ENCODE results near the gene CDKN1B.

- TF ChIP-seq CTCF (IDR thresholded peaks at IDR 0.05) (no peak), EP300 (IDR thresholded peaks at IDR 0.05) (no peak)
These were observed 16.9 kb downstream of the CDKN1B start for GRCh38 chr12:12734054-12734453.
